Caco-2 (cell line): ENCODE measurements around the gene GABRB1. TPM values are rescaled to one million over a fixed set of nuclear protein-coding genes. Genes with fewer than 3 reads are reported as not detected.

Experiments used
- BruUV-seq: library from RNA; stranded (reverse); fragments of 400-500 nt; replicated peaks from 2 replicates; lab custom pipeline; 2021; lab: Mats Ljungman, UMichigan
- CTCF ChIA-PET: fragments of 300-600 bp; sonication (Branson Sonifier 250); formaldehyde crosslinking; loops from one replicate; lab custom pipeline; 2022; ENCODE audit warnings: antibody characterized with exemption; lab: Charles Lee
- POLR2A ChIA-PET: fragments of 300-600 bp; sonication (Branson Sonifier 250); formaldehyde crosslinking; loops from one replicate; lab custom pipeline; 2022; ENCODE audit warnings: antibody characterized with exemption; lab: Charles Lee
- DNase-seq, 2 experiments: peaks; one replicate each; pipeline versions ENCODE4 v3.0.0 to v3.0.0-alpha.2; 2020 to 2022
- H3K27me3 ChIP-seq: replicated peaks from 2 replicates; pipeline ENCODE4 v1.6.0; 2011; ENCODE audit warnings: low read length; ENCODE audit not compliant: control insufficient read depth, insufficient read depth
- H3K36me3 ChIP-seq: 2 replicates; pipeline ENCODE4 v1.5.1; 2011; ENCODE audit warnings: low read length; ENCODE audit not compliant: control insufficient read depth, insufficient read depth
- H3K4me1 ChIP-seq: fragments of 250-450 bp; sonication (Bioruptor Pico); 2 replicates; pipeline ENCODE4 v1.5.1; 2020; ENCODE audit warnings: mild to moderate bottlenecking
- H3K4me3 ChIP-seq: 2 replicates; pipeline ENCODE4 v1.5.1; 2011; ENCODE audit warnings: low read depth, mild to moderate bottlenecking, control low read depth, low read length
- H3K9me3 ChIP-seq: fragments of 250-450 bp; sonication (Bioruptor Pico); 2 replicates; pipeline ENCODE4 v1.5.1; 2020; ENCODE audit warnings: mild to moderate bottlenecking, moderate library complexity
- H3K27ac Mint-ChIP-seq: one replicate; pipeline ENCODE4 v1.8.0; 2022; ENCODE audit warnings: mixed read lengths; ENCODE audit not compliant: unreplicated experiment
- H3K27me3 Mint-ChIP-seq: one replicate; pipeline ENCODE4 v1.8.0; 2022; ENCODE audit warnings: mixed read lengths; ENCODE audit not compliant: insufficient read depth, unreplicated experiment
- H3K36me3 Mint-ChIP-seq: one replicate; pipeline ENCODE4 v1.8.0; 2022; ENCODE audit warnings: mild to moderate bottlenecking, mixed read lengths; ENCODE audit not compliant: insufficient read depth, unreplicated experiment
- H3K4me1 Mint-ChIP-seq: one replicate; pipeline ENCODE4 v1.8.0; 2022; ENCODE audit warnings: low read depth, mixed read lengths; ENCODE audit not compliant: unreplicated experiment
- H3K4me3 Mint-ChIP-seq: one replicate; pipeline ENCODE4 v1.8.0; 2022; ENCODE audit warnings: mild to moderate bottlenecking, moderate library complexity, mixed read lengths; ENCODE audit not compliant: unreplicated experiment
- H3K9me3 Mint-ChIP-seq: one replicate; pipeline ENCODE4 v1.8.0; 2022; ENCODE audit warnings: mixed read lengths; ENCODE audit not compliant: unreplicated experiment
- CTCF ChIP-seq, 2 experiments: fragments of 200-600 bp in 1 of 2; IDR thresholded peaks; 1 replicate in 1 of 2; 2 replicates in 1 of 2; pipeline versions ENCODE4 v1.5.1 to v1.8.0; 2011 to 2022; ENCODE audit warnings: antibody characterized with exemption in 1 of 2, control low read depth in 1 of 2, inconsistent platforms in 1 of 2, low read depth in 1 of 2, low read length in 1 of 2, mild to moderate bottlenecking in 1 of 2, moderate library complexity in 1 of 2; ENCODE audit not compliant: insufficient read depth in 1 of 2, severe bottlenecking in 1 of 2, unreplicated experiment in 1 of 2
- intact Hi-C: fragments of 100-400 bp; cut with micrococcal nuclease; formaldehyde crosslinking; loops from one replicate; pipeline ENCODE4 v1.10.0; 2022; ENCODE audit not compliant: unreplicated experiment
- total RNA-seq: library from RNA; stranded (reverse); gene quantifications from 2 replicates; pipeline ENCODE4 v1.2.3, GENCODE V29; 2022

GABRB1 gene
- total RNA-seq, 1 experiment from 2014 or later, result 10.3 TPM

DNA sequence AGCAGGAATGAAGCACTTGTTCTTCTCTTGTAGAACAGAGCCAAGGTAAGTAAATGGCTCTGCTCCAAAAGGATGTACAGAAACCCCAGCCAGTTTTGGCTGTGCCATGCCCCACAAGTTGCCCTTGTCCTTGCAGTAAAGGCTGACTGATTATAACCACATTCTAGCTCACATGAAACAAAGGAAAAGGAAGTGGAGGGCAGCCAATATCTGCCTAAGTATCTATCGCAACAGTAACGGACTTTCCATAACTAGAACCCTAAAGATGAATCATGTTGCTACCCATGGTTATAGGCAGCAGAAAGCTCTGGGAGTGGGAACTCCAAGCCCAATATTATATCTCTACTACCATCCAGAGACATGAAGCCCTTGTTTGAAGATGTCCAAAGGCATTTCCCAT lies 336.4 kb downstream of the GABRB1 start:
- H3K9me3 Mint-ChIP-seq, result no peaks in the 10 kb centered on the region
- H3K4me3 Mint-ChIP-seq, result no peak overlapping the region
- H3K27me3 Mint-ChIP-seq, result peaks cover 8% of the 10 kb centered on the region
- no peak for DNase-seq
- no peak overlapping the region for H3K27ac Mint-ChIP-seq
- Histone ChIP-seq H3K27me3 (no peaks in the 10 kb centered on the region), H3K4me1 (no peaks in the 10 kb centered on the region), H3K36me3 (no peaks in the 10 kb centered on the region), H3K4me3 (no peak overlapping the region), H3K9me3 (no peaks in the 10 kb centered on the region)
- no TSS peak for BruUV-seq
- TF ChIP-seq CTCF (IDR thresholded peaks at IDR 0.05; ENCODE audit: insufficient read depth in 1 of 2, low read depth in 1 of 2, low read length in 1 of 2, severe bottlenecking in 1 of 2, unreplicated experiment in 1 of 2), result no peak
- no peaks in the 10 kb centered on the region for H3K36me3 Mint-ChIP-seq
- intact Hi-C loops, result no loop called here
- peaks cover 7% of the 10 kb centered on the region for H3K4me1 Mint-ChIP-seq
- POLR2A ChIA-PET, result no interaction called here
- CTCF ChIA-PET, result no interaction called here

- no peak overlapping the region for H3K27ac Mint-ChIP-seq
- ChIA-PET CTCF (no interaction called here), POLR2A (no interaction called here)
- intact Hi-C loops, result no loop called here
- peaks cover 7% of the 10 kb centered on the region for H3K4me1 Mint-ChIP-seq
- TF ChIP-seq CTCF (IDR thresholded peaks at IDR 0.05; ENCODE audit: insufficient read depth in 1 of 2, low read depth in 1 of 2, low read length in 1 of 2, severe bottlenecking in 1 of 2, unreplicated experiment in 1 of 2), result no peak
- H3K27me3 Mint-ChIP-seq, result peaks cover 8% of the 10 kb centered on the region
- H3K4me3 ChIP-seq, result no peak overlapping the region
- BruUV-seq, result no TSS peak
- H3K9me3 ChIP-seq, result no peaks in the 10 kb centered on the region
- no peak overlapping the region for H3K4me3 Mint-ChIP-seq
- H3K27me3 ChIP-seq, result no peaks in the 10 kb centered on the region
- H3K9me3 Mint-ChIP-seq, result no peaks in the 10 kb centered on the region
- DNase-seq, result no peak
- no peaks in the 10 kb centered on the region for H3K4me1 ChIP-seq
- no peaks in the 10 kb centered on the region for H3K36me3 Mint-ChIP-seq
- H3K36me3 ChIP-seq, result no peaks in the 10 kb centered on the region
These were observed 336.8 kb downstream of the GABRB1 start for GRCh38 chr4:47368211-47368610.

- intact Hi-C loops, result no loop called here
- no peak for DNase-seq
- Histone ChIP-seq H3K9me3 (no peaks in the 10 kb centered on the region), H3K4me1 (no peaks in the 10 kb centered on the region), H3K4me3 (no peak overlapping the region), H3K27me3 (no peaks in the 10 kb centered on the region), H3K36me3 (no peaks in the 10 kb centered on the region)
- Mint-ChIP-seq H3K27me3 (no peaks in the 10 kb centered on the region), H3K4me1 (no peaks in the 10 kb centered on the region), H3K27ac (no peak overlapping the region), H3K36me3 (no peaks in the 10 kb centered on the region), H3K9me3 (peaks cover 14% of the 10 kb centered on the region), H3K4me3 (no peak overlapping the region)
- ChIA-PET CTCF (no interaction called here), POLR2A (no interaction called here)
- BruUV-seq, result no TSS peak
- no peak for TF ChIP-seq CTCF (IDR thresholded peaks at IDR 0.05; ENCODE audit: insufficient read depth in 1 of 2, low read depth in 1 of 2, low read length in 1 of 2, severe bottlenecking in 1 of 2, unreplicated experiment in 1 of 2)
These were observed 341.2 kb downstream of the GABRB1 start for GRCh38 chr4:47372561-47372960.
